Kidney (tissue), 14 donors: ENCODE results near the gene COX17. TPM values are rescaled to one million over a fixed set of nuclear protein-coding genes. Genes with fewer than 3 reads are reported as not detected.
A peak's percentile ranks its signal among the peaks of the same experiment; 100 is the strongest.

Source experiments
- DNase-seq, 5 donors: peaks; one replicate each; pipeline ENCODE4 v3.0.0-alpha.2; 2013 to 2020
- FAIRE-seq: peaks from 2 replicates; lab custom pipeline; 2012; peaks lifted over from hg19 to GRCh38; lab: Jason Lieb, UNC
- H3K27ac ChIP-seq, 2 donors: one replicate each; pipeline ENCODE4 v1.7.0; 2013; ENCODE audit warnings: low read depth in 2 of 2, low read length in 2 of 2, inconsistent platforms in 1 of 2
- H3K27me3 ChIP-seq: one replicate; pipeline ENCODE4 v1.7.1; 2013; ENCODE audit warnings: low read length, inconsistent platforms; ENCODE audit not compliant: control insufficient read depth, insufficient read depth
- H3K36me3 ChIP-seq, 3 donors: one replicate each; pipeline versions ENCODE4 v1.7.0 to v1.7.1; 2013; ENCODE audit warnings: low read length in 3 of 3, control low read depth in 1 of 3, inconsistent platforms in 1 of 3; ENCODE audit not compliant: insufficient read depth in 3 of 3, control insufficient read depth in 2 of 3
- H3K4me1 ChIP-seq, 3 donors: one replicate each; pipeline versions ENCODE4 v1.7.0 to v1.7.1; 2013; ENCODE audit warnings: low read length in 3 of 3, inconsistent platforms in 1 of 3, low read depth in 1 of 3; ENCODE audit not compliant: control insufficient read depth in 2 of 3, insufficient read depth in 2 of 3
- H3K4me3 ChIP-seq, 3 donors: one replicate each; pipeline versions ENCODE4 v1.7.0 to v1.8.1; 2013; ENCODE audit warnings: low read length in 3 of 3, control low read depth in 1 of 3, inconsistent platforms in 1 of 3
- H3K9ac ChIP-seq, 3 donors: one replicate each; pipeline versions ENCODE4 v1.7.0 to v1.7.1; 2013; ENCODE audit warnings: low read length in 3 of 3, control low read depth in 1 of 3, inconsistent platforms in 1 of 3
- H3K9me3 ChIP-seq, 3 donors: one replicate each; pipeline versions ENCODE4 v1.7.0 to v1.7.1; 2013; ENCODE audit warnings: low read length in 3 of 3, control low read depth in 1 of 3, inconsistent platforms in 1 of 3; ENCODE audit not compliant: control insufficient read depth in 2 of 3, insufficient read depth in 1 of 3
- intact Hi-C: fragments of 100-400 bp; cut with DNase I; formaldehyde crosslinking; loops from one replicate; pipeline ENCODE4 v1.11.1; 2022
- polyA plus RNA-seq: library from polyadenylated mRNA; stranded (reverse); fragments of 350-450 nt; fragmentation: Illumina TruSeq; extraction: RNeasy Lipid Tissue Mini Kit (QIAGEN cat#74804); gene quantifications from one replicate; pipeline ENCODE4 v1.2.3, GENCODE V29; 2014; ENCODE audit warnings: low read depth, low replicate concordance; ENCODE audit not compliant: insufficient read depth
- total RNA-seq: library from RNA; stranded (reverse); fragmentation: NEBNext Ultra II Directional; extraction: Animal tissue kit (Norgen Biotek cat#: 25700); gene quantifications from one replicate; pipeline ENCODE4 v1.2.1, GENCODE V29; 2021
- TF ChIP-seq, protein P1 (sequence below): IDR thresholded peaks from 3 replicates; pipeline ENCODE4 v1.5.1; 2012; ENCODE audit warnings: mild to moderate bottlenecking, moderate library complexity, borderline replicate concordance; ENCODE audit not compliant: insufficient read depth; ENCODE audit errors: extremely low read depth
- donor health status: control.
- donor health status: control.
- donor health status: control.
- donor health status: control.
- donor health status: control.
- donor health status: DM: yes; HTN: yes; CAD: no.
- donor health status: Normal renal cell carcinoma (clear cell type).

COX17 gene
- total and polyA plus RNA-seq, 2 donors from 2014 or later: 46.4 to 218 TPM

DNA sequence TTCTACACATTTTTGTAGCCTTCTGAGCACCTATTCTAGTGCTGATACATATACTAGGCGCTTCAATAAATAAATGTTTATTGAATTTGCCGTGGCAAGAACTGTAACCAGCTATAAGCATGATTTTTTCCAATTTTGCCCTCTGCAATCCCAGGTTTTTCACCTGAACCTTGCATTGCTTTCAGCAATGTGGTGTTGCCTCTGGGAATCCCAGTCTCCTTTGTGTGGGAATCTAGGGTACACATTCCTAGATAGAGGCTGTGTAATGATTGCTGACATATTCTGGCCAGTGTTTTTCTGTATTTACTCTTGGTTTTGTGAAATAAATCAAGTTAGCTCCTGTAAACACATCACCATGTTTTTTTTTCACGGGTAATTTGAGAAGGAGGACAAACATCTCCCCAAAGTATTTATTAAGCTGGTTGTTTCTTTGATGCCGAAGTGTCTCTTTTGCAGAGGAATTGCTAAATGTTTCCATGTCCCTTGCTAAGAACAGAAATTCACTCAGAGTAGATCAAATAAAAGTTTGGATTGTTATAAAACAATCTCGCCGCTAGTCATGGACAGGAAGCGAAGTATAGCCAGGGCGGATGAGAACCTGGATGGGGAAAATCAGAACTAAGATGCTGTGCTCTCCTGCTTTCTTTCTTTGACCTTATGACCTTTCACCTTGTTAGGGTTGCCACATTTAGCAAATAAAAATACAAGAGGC lies 26.8 kb upstream of the COX17 start:
- Histone ChIP-seq H3K4me3 (peak overlapping the region; percentile 71 to 85 (median 79)), H3K27me3 (no peaks in the 10 kb centered on the region), H3K9ac (peak overlapping the region in 2 of 3 donors; percentile 61 to 62), H3K9me3 (no peaks in the 10 kb centered on the region), H3K36me3 (no peaks in the 10 kb centered on the region), H3K27ac (no peak overlapping the region), H3K4me1 (peaks cover 0 to 4% (median 2%) of the 10 kb centered on the region in 3 donors)
- FAIRE-seq (no peak), DNase-seq (peak in 3 of 5 donors; percentile 13 to 69 (median 54))
- TF ChIP-seq, protein P1, sequence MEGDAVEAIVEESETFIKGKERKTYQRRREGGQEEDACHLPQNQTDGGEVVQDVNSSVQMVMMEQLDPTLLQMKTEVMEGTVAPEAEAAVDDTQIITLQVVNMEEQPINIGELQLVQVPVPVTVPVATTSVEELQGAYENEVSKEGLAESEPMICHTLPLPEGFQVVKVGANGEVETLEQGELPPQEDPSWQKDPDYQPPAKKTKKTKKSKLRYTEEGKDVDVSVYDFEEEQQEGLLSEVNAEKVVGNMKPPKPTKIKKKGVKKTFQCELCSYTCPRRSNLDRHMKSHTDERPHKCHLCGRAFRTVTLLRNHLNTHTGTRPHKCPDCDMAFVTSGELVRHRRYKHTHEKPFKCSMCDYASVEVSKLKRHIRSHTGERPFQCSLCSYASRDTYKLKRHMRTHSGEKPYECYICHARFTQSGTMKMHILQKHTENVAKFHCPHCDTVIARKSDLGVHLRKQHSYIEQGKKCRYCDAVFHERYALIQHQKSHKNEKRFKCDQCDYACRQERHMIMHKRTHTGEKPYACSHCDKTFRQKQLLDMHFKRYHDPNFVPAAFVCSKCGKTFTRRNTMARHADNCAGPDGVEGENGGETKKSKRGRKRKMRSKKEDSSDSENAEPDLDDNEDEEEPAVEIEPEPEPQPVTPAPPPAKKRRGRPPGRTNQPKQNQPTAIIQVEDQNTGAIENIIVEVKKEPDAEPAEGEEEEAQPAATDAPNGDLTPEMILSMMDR: no peak
- intact Hi-C loops: no loop called here

DNA sequence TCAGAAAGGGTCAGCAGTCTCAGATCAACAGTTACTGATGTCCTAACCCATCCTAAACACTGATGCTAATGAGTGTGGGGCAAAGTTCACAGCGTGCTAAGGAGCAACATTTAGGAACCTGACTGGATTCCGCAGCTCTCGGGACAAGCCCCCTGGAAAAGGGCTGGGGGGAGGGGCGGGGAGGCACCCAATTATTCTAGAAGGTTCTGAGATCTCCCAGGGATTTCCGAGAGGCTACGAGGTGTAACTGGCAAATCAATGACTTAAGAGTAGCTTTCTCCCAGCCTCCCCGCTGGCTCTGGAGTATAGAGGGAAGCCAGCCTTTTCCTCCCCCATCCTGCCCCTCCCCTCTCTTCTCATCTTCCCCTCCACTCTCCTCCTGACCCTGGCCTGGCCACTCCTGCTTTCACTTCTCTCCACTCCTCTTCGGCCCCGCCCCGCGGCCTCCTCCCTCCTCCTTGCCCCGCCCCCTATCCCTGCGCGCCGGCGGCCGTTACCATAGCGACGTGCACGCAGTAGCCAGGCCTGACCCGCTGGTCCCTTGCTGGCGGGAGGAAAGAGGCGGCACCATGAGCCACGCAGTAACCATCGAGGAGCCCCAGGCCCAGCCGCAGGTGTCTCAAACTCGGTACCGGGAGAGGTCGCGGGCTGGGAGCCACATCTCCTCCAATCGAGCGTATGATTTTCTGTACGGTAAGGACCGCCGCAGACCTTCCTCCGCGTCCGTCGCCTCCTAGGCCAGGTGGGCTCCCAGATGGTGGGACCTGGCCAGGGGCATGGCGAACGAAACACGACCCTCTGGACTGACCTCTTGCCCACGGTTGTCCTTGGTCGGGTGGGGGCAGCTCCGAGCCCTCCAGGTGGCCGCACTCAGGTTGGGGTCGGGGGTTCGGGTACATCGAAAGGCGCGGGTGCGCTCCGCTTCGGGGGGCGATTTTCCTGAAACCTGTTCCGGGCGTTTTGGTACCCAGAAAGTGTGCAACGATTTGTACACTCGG lies 25.6 kb upstream of the COX17 start, which contains the start of gene CFAP91:
CFAP91 (plus strand) TSS at position 493 of the 998 bp plus-strand sequence; CDS start at position 570, 77 bp downstream.
- Histone ChIP-seq H3K9me3 (no peaks in the 10 kb centered on the region), H3K9ac (peak within 1 kb of the TSS; percentile 39 to 62 (median 61)), H3K27ac (peak within 1 kb of the TSS; percentile 29 to 71), H3K27me3 (no peaks in the 10 kb centered on the region), H3K4me1 (peaks cover 0 to 4% (median 2%) of the 10 kb centered on the region in 3 donors), H3K36me3 (no peaks in the 10 kb centered on the region), H3K4me3 (peak within 1 kb of the TSS; percentile 71 to 85 (median 79))
- DNase-seq (peak; percentile 97 to 99 (median 98)), FAIRE-seq (no peak)
- intact Hi-C loops: no loop called here
- TF ChIP-seq, protein P1: no peak

DNA sequence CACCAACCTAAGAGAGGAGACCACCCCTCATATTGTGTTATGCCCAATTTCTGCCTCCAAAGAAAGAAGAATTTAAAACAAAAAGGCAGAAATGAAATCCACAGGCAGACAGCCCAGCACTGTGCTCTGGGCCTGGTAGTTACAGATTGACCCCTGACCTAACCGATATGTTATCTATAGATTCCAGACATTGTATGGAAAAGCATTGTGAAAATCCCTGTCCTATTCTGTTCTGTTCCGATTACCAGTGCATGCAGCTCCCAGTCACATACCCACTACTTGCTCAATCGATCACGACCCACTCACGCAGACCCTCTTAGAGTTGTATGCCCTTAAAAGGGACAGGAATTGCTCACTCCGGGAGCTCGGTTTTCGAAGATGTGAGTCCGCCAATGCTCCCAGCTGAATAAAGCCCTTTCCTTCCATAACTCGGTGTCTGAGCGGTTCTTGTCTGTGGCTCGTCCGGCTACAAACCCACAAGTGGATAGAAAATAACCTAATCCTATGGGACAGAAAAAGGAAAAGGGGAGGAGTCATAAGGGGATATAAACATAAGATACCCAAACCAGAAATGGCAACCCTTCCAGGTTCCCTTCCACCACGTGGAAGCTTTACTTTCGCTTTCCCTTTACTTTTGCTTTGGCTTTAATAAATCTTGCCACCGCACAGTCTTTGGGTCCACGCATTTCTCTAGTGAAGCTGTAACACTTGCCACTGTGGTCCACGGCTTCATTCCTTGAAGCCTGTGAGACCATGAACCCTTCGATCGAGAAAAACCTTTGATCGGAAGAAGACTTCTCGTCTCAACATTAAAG lies 23.9 kb upstream of the COX17 start:
- no peak overlapping the region for H3K4me3 ChIP-seq
- peaks cover 0 to 4% (median 2%) of the 10 kb centered on the region in 3 donors for H3K4me1 ChIP-seq
- H3K9me3 ChIP-seq: no peaks in the 10 kb centered on the region
- no peak overlapping the region for H3K27ac ChIP-seq
- intact Hi-C loops: no loop called here
- FAIRE-seq: no peak
- DNase-seq: no peak
- TF ChIP-seq, protein P1: no peak
- H3K27me3 ChIP-seq: no peaks in the 10 kb centered on the region
- H3K9ac ChIP-seq: no peak overlapping the region
- H3K36me3 ChIP-seq: no peaks in the 10 kb centered on the region
